Measurements from ENCODE around the gene RRAS2.
"Not testable (repeated sequence)": the region's sequence is repeated elsewhere in the genome, so short reads cannot be mapped to it uniquely, and the experiment has no call there.

The RRAS2 gene

GRCh38 chr11:14254533-14255237 lies 104.3 kb downstream of the RRAS2 start:
- no peak for FAIRE-seq

DNA sequence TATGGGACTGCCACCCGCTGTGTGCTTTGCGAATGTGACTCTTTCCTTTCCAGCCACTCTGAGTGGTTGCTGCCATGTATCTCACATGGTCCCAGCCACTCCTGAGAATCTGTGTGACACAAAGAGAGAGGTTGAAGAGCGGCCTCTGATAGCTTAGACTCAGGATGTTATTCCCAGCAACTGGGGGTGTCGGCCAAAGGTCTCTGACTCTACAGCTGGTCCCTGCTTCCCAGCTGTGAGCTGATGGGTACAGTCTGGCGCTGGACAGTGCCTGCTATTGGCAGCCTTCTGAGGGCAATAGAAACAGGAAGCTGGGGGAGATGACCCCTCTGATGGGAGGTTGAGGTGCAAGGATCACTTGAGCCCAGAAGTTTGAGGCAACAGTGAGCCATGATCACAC lies 105.1 kb downstream of the RRAS2 start:
- FAIRE-seq = no peak

DNA sequence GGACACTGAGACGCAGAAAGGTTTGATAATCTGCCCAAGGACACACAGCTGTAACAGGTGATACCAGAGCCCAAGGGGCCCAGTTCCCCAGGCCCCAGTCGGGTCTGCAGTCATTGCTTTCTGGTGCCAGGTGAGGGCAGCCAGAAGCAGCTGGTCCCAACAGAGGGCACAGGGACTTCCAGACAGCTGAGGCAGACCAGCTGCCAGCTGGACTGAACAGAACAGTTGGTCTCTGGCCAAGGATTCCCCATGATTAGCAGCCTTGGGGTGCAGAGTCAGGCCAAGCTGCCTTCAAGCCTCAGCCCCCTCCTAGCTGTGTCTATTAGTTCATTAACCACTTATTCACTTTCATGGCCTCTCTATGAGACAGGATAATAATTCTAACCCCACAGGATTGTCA lies 105.6 kb downstream of the RRAS2 start:
- FAIRE-seq = no peak

GRCh38 chr11:14252501-14252900 lies 106.5 kb downstream of the RRAS2 start:
- FAIRE-seq = not testable (repeated sequence)

GRCh38 chr11:14251754-14252153 lies 107.2 kb downstream of the RRAS2 start:
- no peak for FAIRE-seq

GRCh38 chr11:14249121-14249963 lies 109.6 kb downstream of the RRAS2 start:
- peak; percentile 43 for FAIRE-seq

DNA sequence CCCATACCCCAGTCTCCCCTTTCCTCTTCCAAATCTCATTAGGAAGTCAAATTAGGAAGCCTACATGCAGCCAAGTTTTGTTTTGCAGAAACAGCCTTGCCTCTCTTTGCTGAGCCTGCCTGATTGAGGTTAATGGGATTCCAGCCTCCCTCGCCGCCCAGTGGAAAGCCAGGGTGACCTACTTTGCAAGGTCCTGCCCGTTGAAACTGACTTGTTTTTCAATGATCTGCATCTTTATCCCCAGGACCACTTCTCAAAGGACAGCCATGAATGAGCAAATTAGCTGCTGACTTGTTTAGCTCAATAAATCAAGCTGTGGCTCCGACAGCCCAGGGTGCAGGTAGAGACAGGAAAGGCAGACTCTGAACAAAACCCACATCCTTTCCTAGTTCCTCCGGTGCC lies 110.4 kb downstream of the RRAS2 start:
- FAIRE-seq = no peak

GRCh38 chr11:14245444-14245843 lies 113.5 kb downstream of the RRAS2 start:
- FAIRE-seq = no peak

DNA sequence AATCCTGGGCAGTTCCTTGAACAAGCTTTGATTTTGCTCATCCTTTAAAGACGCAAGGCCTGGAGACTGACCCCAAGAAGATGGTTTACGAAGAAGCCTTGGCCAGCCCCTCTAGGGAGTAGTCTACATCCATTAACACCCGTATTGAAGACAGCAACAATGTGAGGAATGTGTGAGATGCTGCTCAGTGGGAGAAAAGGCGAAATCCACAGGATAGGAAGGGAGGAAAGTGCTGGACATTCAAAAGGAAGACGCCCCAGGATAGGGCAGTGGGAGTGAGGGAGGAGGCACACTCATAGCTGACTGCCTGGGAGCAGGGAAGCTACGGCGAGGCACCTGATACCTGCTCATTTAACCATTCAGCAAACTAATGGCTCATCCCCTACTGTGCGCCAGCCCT lies 114.1 kb downstream of the RRAS2 start:
- no peak for FAIRE-seq

GRCh38 chr11:14242733-14243132 lies 116.2 kb downstream of the RRAS2 start:
- FAIRE-seq = no peak

GRCh38 chr11:14242187-14242586 lies 116.8 kb downstream of the RRAS2 start:
- FAIRE-seq = no peak

DNA sequence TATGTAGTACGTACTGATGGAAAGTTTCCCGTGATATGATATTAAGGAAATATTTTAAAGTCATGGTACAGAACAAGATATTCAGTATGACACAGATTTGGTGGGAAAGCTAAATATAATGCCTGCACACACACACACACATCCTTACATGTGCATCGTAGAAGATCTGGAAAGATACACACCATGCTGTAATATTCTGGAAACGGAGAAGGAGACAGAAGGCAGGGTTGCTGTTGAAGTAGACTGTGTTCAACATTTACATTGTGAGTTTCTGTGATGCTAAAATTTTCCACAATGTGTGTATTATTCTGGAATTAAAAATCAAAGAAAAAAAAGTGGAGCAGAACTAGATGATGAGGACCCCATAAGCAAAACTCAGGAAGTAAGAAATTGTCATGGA lies 118.0 kb downstream of the RRAS2 start:
- FAIRE-seq = no peak

- FAIRE-seq = no peak
Observed at GRCh38 chr11:14240221-14240620, 118.8 kb downstream of the RRAS2 start.

DNA sequence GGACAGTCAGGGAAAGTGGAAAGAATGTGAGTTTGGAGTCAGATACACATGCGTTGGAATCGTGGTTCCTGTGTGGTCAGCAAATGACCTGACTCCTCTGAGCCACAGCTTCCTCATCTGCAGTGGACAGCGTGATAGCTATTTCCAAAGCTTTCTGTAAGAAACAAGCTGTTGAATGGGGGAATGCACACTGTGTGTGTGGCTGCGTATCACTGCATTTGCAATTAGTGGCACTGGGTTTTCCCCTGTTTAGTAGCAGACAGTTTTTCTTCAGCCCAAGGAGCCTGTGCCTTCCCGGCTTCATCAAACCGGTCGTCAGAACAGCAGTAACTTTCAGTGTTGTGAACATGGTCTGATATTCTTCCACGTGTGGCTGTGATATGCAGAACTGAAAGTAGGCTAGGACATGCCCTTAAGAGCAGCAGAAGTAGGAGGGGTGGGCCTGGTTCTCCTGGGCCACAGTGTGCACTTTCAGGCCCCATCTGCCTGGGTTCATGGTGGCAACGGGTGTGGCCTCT lies 121.5 kb downstream of the RRAS2 start:
- no peak for FAIRE-seq

- no peak for FAIRE-seq
Observed at GRCh38 chr11:14235701-14236100, 123.3 kb downstream of the RRAS2 start.

DNA sequence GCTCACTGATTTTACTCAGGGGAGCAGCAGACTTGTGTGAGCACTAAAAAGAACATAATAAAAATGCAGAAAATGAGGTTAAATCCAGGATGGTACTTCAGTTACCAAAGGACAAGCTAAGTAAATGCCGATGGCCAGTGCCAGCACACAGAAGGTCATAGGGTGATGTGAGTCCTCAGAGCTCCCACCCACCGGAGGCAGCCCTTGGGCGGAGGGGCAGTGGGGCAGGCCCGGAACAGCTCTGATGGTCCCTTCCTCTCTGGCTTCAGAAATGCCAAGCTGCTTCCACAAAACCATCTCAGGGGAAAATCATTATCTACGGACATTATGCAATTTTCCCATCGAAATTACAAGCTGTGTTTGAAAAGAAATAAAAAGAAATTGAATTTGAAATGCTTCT lies 124.5 kb downstream of the RRAS2 start:
- FAIRE-seq = no peak

GRCh38 chr11:14232652-14233051 lies 126.3 kb downstream of the RRAS2 start:
- FAIRE-seq = no peak

- no peak for FAIRE-seq
Observed at GRCh38 chr11:14230407-14230806, 128.6 kb downstream of the RRAS2 start.

DNA sequence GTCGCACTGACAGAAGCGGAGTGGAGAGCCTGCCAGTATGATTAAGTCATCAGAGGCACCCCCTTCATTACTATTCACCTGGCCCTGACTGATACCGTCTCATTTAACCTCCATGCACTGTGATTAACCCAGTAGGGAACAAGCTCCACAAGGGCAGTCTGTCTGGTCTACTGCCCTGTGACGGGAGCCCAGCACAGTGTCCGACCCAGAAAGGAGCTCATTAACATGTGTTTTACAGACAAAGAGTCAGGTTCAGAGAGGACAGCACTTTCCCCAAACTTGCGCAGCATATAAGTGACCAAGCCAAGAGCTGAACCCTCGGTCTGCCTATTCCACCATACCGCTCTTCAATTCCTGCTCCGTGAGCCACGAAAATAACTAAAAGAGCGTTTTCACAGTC lies 129.5 kb downstream of the RRAS2 start:
- FAIRE-seq = no peak

DNA sequence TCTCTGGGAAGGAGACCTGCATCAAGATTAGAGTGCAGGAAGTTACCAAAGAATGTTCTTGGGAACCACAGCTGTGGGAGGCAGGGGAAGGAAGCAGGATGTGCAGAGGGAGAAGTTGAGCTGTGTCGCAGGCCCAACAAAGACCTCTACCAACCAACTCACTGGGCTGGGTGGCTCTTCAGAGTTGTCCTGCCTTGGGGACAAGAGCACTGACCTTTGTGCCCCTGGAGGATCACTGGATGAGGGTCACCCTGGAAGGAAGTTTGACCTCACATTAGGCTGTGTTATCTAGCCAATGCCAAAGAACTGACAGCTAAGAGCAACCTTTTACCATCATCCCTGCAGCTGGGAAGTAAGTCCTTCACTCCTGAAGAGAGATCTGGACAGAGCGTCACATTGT lies 130.6 kb downstream of the RRAS2 start:
- FAIRE-seq = no peak
